Stimulated activated CD8-positive, alpha-beta memory T cell treated with anti-CD3 and anti-CD28 coated beads, Interleukin-7, amount 100 ng/mL, for 48 hours (primary cell): ENCODE measurements around the gene ROBO1.
"Not testable (repeated sequence)": the region's sequence is repeated elsewhere in the genome, so short reads cannot be mapped to it uniquely, and the experiment has no call there.

Experiments
- DNase-seq, 2 donors: peaks; one replicate each; pipeline ENCODE4 v3.0.0-alpha.2; 2020; ENCODE audit warnings: low read depth in 1 of 2; ENCODE audit errors: extremely low read depth in 1 of 2

The ROBO1 gene

GRCh38 chr3:79326642-79327041 lies 441.2 kb downstream of the ROBO1 start:
- DNase-seq = no peak

- not testable (repeated sequence) for DNase-seq
Observed at GRCh38 chr3:79325833-79326383, 441.9 kb downstream of the ROBO1 start.

- DNase-seq = no peak
Observed at GRCh38 chr3:79317551-79318518, 450.0 kb downstream of the ROBO1 start.

GRCh38 chr3:79314962-79315361 lies 452.8 kb downstream of the ROBO1 start:
- no peak for DNase-seq

GRCh38 chr3:79314544-79314943 lies 453.3 kb downstream of the ROBO1 start:
- DNase-seq = no peak

- no peak for DNase-seq
Observed at GRCh38 chr3:79310016-79310415, 457.8 kb downstream of the ROBO1 start.

- no peak for DNase-seq
Observed at GRCh38 chr3:79306934-79307570, 460.7 kb downstream of the ROBO1 start.

GRCh38 chr3:79299949-79300635 lies 467.7 kb downstream of the ROBO1 start:
- not testable (repeated sequence) for DNase-seq

- DNase-seq = no peak
Observed at GRCh38 chr3:79297245-79297960, 470.4 kb downstream of the ROBO1 start.

- DNase-seq = no peak
Observed at GRCh38 chr3:79286882-79287281, 480.9 kb downstream of the ROBO1 start.

GRCh38 chr3:79285871-79286270 lies 481.9 kb downstream of the ROBO1 start:
- DNase-seq = no peak

GRCh38 chr3:79285380-79285779 lies 482.4 kb downstream of the ROBO1 start:
- no peak for DNase-seq

GRCh38 chr3:79284781-79285180 lies 483.0 kb downstream of the ROBO1 start:
- no peak for DNase-seq

GRCh38 chr3:79278681-79279080 lies 489.1 kb downstream of the ROBO1 start:
- no peak for DNase-seq

GRCh38 chr3:79268422-79268821 lies 499.4 kb downstream of the ROBO1 start:
- DNase-seq = no peak

- no peak for DNase-seq
Observed at GRCh38 chr3:79264892-79265291, 502.9 kb downstream of the ROBO1 start.

- DNase-seq = no peak
Observed at GRCh38 chr3:79263423-79263822, 504.4 kb downstream of the ROBO1 start.

- no peak for DNase-seq
Observed at GRCh38 chr3:79258479-79258878, 509.3 kb downstream of the ROBO1 start.

- no peak for DNase-seq
Observed at GRCh38 chr3:79257791-79258190, 510.0 kb downstream of the ROBO1 start.

- no peak for DNase-seq
Observed at GRCh38 chr3:79255702-79256101, 512.1 kb downstream of the ROBO1 start.

GRCh38 chr3:79255292-79255691 lies 512.5 kb downstream of the ROBO1 start:
- DNase-seq = no peak
